Measurements from ENCODE around the gene IFITM1. TPM values are rescaled to one million over a fixed set of nuclear protein-coding genes. Genes with fewer than 3 reads are reported as not detected.
"Not testable (repeated sequence)": the region's sequence is repeated elsewhere in the genome, so short reads cannot be mapped to it uniquely, and the experiment has no call there.

The IFITM1 gene
- total and polyA plus RNA-seq, 2 of the 13 experiments (the other 11 are each of a cell fraction or from before 2014, with no cell fraction given) = 0.38 to 11.1 TPM

DNA sequence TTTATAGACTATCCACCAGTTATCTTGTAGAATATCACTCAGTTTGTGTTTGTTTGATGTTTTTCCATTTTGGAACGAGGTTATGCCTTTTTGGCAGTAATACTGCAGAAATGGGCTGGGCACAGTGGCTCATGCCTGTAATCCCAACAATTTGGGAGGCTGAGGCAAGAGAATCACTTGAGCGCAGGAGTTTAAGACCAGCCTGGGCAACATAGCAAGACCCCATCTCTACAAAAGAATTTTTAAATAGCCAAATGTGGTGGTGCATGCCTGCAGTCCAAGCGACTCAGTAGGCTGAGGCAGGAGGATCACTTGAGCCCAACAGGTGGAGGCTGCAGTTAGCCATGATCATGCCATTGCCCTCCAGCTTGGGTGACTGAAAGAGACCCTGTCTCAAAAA lies 32.7 kb downstream of the IFITM1 start:
- H3K36me3 ChIP-seq (replicated peaks in 1 of 2; ENCODE audit: control insufficient read depth in 1 of 2, insufficient read depth in 2 of 2, low read length in 2 of 2) = no peaks in the 10 kb centered on the region
- H4K20me1 ChIP-seq (ENCODE audit: insufficient read depth, low read length) = no peaks in the 10 kb centered on the region
- ChIA-PET POLR2A (interaction anchor here (1.1 kb wide), 1 partner anchor 41 kb away, joined by 3 read pairs; no protein-coding TSS in a partner anchor), CTCF (ENCODE audit: low intra/inter-chr PET ratio, low total read pairs) (no interaction called here)
- H3K9ac ChIP-seq (ENCODE audit: insufficient read depth, low read depth, low read length) = no peak overlapping the region
- no TSS peak for BruUV-seq (replicated peaks)
- H3K9me3 ChIP-seq (ENCODE audit: low read length) = no peaks in the 10 kb centered on the region
- H3K27me3 ChIP-seq (ENCODE audit: control insufficient read depth in 1 of 2, insufficient read depth in 2 of 2, low read length in 2 of 2) = peaks cover 1 to 2% of the 10 kb centered on the region in 2 experiments; a peak in 2 of 5 replicates
- H3K27ac ChIP-seq (ENCODE audit: extremely low read length, insufficient read depth, low read length) = no peak overlapping the region
- no peaks in the 10 kb centered on the region for H3K79me2 ChIP-seq (ENCODE audit: insufficient read depth, low read length)
- H2AFZ ChIP-seq (ENCODE audit: low read length) = no peak overlapping the region
- 0 out of 2 replicates have a peak, but pooled peaks have one; percentile 50 for TF ChIP-seq ZNF121 (CRISPR knock-in tag; IDR thresholded peaks at IDR 0.05)
- TF ChIP-seq MEF2D (CRISPR knock-in tag; IDR thresholded peaks at IDR 0.05) = no peak
- TF ChIP-seq SAFB2 (CRISPR knock-in tag; IDR thresholded peaks at IDR 0.05; ENCODE audit: borderline replicate concordance, low read depth) = no peak
- FAIRE-seq (no peak), DNase-seq (ENCODE audit: low spot score) (no peak), ATAC-seq (no peak)
- in situ Hi-C loops (cut with HindIII; ENCODE audit: extremely low pct_ligation_motif_present, low pct_unique_long_range_greater_than_20kb) = no loop called here
- H3K4me3 ChIP-seq (replicated peaks in 1 of 3; ENCODE audit: insufficient read depth in 1 of 3, low read depth in 2 of 3, low read length in 3 of 3) = no peak overlapping the region
- WGBS (ENCODE audit: low lambda C conversion rate) = 59% methylated on average over 3 of the region's 3 CpGs
- H3K4me1 ChIP-seq (ENCODE audit: insufficient read depth, low read length) = peaks cover 21% of the 10 kb centered on the region
- intact Hi-C loops (cut with micrococcal nuclease; ENCODE audit: unreplicated experiment) = no loop called here
- no peak overlapping the region for H3K4me2 ChIP-seq (ENCODE audit: low read depth, low read length)

DNA sequence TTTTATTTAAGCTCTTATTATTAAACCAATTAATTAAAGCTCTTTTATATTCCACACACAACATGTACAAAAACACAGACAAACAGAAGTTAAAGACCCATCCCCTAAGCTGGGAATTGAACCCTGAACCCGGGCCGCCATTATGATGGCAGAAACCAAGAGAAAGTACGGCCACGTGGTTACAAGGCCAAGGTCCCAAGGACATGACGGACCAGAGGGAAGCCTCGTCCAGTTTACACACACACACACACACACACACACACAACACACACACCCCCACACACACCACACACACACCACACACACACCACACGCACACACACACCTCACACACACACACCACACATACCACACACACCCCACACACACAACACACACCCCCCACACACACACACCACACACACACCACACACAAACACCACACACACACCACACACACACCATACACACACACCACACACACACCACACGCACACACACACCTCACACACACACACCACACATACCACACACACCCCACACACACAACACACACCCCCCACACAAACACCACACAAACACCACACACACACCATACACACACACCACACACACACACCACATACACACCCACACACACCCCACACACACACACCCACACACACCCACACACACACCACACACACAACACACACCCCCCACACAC lies 35.6 kb downstream of the IFITM1 start:
- H3K4me3 ChIP-seq (replicated peaks in 1 of 3; ENCODE audit: insufficient read depth in 1 of 3, low read depth in 2 of 3, low read length in 3 of 3); DNase-seq (ENCODE audit: low spot score); in situ Hi-C loops (cut with HindIII; ENCODE audit: extremely low pct_ligation_motif_present, low pct_unique_long_range_greater_than_20kb); H3K9ac ChIP-seq (ENCODE audit: insufficient read depth, low read depth, low read length); H3K36me3 ChIP-seq (replicated peaks in 1 of 2; ENCODE audit: control insufficient read depth in 1 of 2, insufficient read depth in 2 of 2, low read length in 2 of 2); H3K27ac ChIP-seq (ENCODE audit: extremely low read length, insufficient read depth, low read length); intact Hi-C loops (cut with micrococcal nuclease; ENCODE audit: unreplicated experiment); H4K20me1 ChIP-seq (ENCODE audit: insufficient read depth, low read length); ATAC-seq; FAIRE-seq; CTCF ChIA-PET (ENCODE audit: low intra/inter-chr PET ratio, low total read pairs); H3K27me3 ChIP-seq (ENCODE audit: control insufficient read depth in 1 of 2, insufficient read depth in 2 of 2, low read length in 2 of 2); BruUV-seq (replicated peaks); H2AFZ ChIP-seq (ENCODE audit: low read length); H3K9me3 ChIP-seq (ENCODE audit: low read length); H3K79me2 ChIP-seq (ENCODE audit: insufficient read depth, low read length); H3K4me2 ChIP-seq (ENCODE audit: low read depth, low read length): not testable (repeated sequence)
- H3K4me1 ChIP-seq (ENCODE audit: insufficient read depth, low read length) = peaks cover 49% of the 10 kb centered on the region
- WGBS (ENCODE audit: low lambda C conversion rate) = 67% methylated on average over 8 of the region's 8 CpGs
- POLR2A ChIA-PET = interaction anchor here (1.1 to 1.2 kb wide), 2 partner anchors 16 to 20 kb away, joined by 3 to 7 read pairs; no protein-coding TSS in a partner anchor
- TF ChIP-seq, protein P1, sequence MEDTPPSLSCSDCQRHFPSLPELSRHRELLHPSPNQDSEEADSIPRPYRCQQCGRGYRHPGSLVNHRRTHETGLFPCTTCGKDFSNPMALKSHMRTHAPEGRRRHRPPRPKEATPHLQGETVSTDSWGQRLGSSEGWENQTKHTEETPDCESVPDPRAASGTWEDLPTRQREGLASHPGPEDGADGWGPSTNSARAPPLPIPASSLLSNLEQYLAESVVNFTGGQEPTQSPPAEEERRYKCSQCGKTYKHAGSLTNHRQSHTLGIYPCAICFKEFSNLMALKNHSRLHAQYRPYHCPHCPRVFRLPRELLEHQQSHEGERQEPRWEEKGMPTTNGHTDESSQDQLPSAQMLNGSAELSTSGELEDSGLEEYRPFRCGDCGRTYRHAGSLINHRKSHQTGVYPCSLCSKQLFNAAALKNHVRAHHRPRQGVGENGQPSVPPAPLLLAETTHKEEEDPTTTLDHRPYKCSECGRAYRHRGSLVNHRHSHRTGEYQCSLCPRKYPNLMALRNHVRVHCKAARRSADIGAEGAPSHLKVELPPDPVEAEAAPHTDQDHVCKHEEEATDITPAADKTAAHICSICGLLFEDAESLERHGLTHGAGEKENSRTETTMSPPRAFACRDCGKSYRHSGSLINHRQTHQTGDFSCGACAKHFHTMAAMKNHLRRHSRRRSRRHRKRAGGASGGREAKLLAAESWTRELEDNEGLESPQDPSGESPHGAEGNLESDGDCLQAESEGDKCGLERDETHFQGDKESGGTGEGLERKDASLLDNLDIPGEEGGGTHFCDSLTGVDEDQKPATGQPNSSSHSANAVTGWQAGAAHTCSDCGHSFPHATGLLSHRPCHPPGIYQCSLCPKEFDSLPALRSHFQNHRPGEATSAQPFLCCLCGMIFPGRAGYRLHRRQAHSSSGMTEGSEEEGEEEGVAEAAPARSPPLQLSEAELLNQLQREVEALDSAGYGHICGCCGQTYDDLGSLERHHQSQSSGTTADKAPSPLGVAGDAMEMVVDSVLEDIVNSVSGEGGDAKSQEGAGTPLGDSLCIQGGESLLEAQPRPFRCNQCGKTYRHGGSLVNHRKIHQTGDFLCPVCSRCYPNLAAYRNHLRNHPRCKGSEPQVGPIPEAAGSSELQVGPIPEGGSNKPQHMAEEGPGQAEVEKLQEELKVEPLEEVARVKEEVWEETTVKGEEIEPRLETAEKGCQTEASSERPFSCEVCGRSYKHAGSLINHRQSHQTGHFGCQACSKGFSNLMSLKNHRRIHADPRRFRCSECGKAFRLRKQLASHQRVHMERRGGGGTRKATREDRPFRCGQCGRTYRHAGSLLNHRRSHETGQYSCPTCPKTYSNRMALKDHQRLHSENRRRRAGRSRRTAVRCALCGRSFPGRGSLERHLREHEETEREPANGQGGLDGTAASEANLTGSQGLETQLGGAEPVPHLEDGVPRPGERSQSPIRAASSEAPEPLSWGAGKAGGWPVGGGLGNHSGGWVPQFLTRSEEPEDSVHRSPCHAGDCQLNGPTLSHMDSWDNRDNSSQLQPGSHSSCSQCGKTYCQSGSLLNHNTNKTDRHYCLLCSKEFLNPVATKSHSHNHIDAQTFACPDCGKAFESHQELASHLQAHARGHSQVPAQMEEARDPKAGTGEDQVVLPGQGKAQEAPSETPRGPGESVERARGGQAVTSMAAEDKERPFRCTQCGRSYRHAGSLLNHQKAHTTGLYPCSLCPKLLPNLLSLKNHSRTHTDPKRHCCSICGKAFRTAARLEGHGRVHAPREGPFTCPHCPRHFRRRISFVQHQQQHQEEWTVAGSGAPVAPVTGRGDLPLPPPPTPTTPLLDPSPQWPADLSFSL (CRISPR knock-in tag; IDR thresholded peaks at IDR 0.05) = peak; percentile 94
- TF ChIP-seq, protein P2, sequence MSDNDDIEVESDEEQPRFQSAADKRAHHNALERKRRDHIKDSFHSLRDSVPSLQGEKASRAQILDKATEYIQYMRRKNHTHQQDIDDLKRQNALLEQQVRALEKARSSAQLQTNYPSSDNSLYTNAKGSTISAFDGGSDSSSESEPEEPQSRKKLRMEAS (IDR thresholded peaks at IDR 0.05) = 0 out of 2 replicates have a peak, but pooled peaks have one; percentile 37
